Muscle layer of colon (tissue), 2 donors: ENCODE results near the gene RAB10.
"Not testable (repeated sequence)": the region's sequence is repeated elsewhere in the genome, so short reads cannot be mapped to it uniquely, and the experiment has no call there.

Experiments
- H3K27ac ChIP-seq: one replicate; pipeline ENCODE4 v1.7.0; 2013; ENCODE audit warnings: low read depth, mild to moderate bottlenecking, low read length, moderate library complexity
- H3K27me3 ChIP-seq, 2 donors: one replicate each; pipeline ENCODE4 v1.7.0; 2013; ENCODE audit warnings: low read length in 2 of 2, mild to moderate bottlenecking in 2 of 2; ENCODE audit not compliant: insufficient read depth in 2 of 2, control insufficient read depth in 1 of 2
- H3K36me3 ChIP-seq: one replicate; pipeline ENCODE4 v1.7.0; 2013; ENCODE audit warnings: mild to moderate bottlenecking, low read length; ENCODE audit not compliant: insufficient read depth
- H3K4me1 ChIP-seq: one replicate; pipeline ENCODE4 v1.7.0; 2013; ENCODE audit warnings: mild to moderate bottlenecking, low read length; ENCODE audit not compliant: insufficient read depth
- H3K4me3 ChIP-seq, 2 donors: one replicate each; pipeline ENCODE4 v1.7.0; 2013; ENCODE audit warnings: low read length in 2 of 2, low read depth in 1 of 2, mild to moderate bottlenecking in 1 of 2, moderate library complexity in 1 of 2
- H3K9ac ChIP-seq: one replicate; pipeline ENCODE4 v1.7.0; 2013; ENCODE audit warnings: low read length
- H3K9me3 ChIP-seq: one replicate; pipeline ENCODE4 v1.7.0; 2013; ENCODE audit warnings: mild to moderate bottlenecking, low read length
- donor health status: abdominal sarcoma.
- donor health status: Adenocarcinoma of cecum.

Gene RAB10

DNA sequence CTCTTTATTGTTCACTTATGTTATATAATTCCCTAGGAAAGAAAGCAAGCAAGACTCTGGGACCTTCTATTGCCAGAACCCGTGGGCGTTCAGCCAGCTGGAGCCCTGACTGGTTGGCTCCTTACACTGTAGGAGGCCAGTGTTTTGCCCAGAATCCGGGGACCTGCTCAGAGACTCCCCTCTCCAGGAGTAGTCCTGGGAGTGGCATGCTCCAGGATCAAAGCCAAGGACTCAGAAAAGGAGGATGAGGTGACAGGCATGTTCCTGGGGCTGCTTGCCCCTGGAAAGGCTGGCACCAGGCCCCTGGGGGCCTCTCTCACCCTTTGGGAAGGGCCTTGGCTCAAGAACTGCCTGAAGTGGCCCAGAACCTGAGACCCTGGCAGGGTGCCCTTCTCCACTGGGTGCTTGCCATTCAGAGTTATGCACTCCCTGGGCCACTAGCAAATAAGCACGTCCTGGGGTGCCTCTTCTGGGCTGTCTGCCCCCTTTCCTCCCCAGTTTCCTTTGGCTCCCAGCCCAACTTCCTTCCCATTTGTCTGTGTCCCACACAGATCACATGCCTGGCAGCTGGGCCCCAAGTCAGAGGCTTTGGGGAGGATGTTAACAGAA, 32.0 kb upstream of the RAB10 start:
- H3K27me3 ChIP-seq, result no peaks in the 10 kb centered on the region
- H3K36me3 ChIP-seq, result no peaks in the 10 kb centered on the region
- H3K9ac ChIP-seq, result peak overlapping the region; percentile 18
- H3K27ac ChIP-seq, result peak overlapping the region; percentile 6
- peak overlapping the region in 1 of 2 donors; percentile 25 for H3K4me3 ChIP-seq
- H3K9me3 ChIP-seq, result no peaks in the 10 kb centered on the region
- peaks cover 26% of the 10 kb centered on the region for H3K4me1 ChIP-seq

DNA sequence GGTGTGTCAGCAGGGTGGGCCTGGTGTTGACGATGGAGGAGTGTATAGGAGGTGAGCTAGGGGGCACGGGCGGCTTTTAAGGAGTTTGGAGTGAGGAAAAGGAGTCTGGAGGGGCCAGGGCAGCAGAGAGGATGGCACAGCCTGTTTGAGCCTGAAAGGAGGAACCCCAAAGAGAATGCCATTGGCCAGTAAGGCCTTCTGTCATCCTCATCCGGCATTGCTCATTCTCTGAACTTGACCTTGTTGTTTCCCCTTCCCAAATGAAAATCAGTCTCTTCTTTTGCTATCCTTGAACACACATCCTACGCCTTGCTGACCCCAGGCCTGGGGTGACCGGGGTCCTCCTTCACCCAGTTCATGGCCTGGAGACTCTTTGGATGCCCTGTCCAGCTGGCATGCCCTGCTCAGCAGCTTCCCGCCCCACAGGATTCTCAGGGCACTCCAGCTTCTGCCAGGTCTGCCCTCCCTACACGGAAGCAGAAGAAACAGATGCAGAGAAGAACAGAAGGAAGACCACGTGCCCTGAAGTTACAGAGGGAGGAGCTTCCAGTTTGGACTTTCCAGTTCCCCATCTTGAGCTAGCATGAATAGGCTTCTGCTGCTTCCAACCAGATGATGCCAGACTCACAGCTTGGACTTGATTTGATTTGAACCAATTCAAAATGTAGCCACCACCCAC, 31.1 kb upstream of the RAB10 start:
- H3K4me1 ChIP-seq, result peaks cover 26% of the 10 kb centered on the region
- H3K9ac ChIP-seq, result no peak overlapping the region
- H3K9me3 ChIP-seq, result no peaks in the 10 kb centered on the region
- no peaks in the 10 kb centered on the region for H3K36me3 ChIP-seq
- H3K4me3 ChIP-seq, result no peak overlapping the region
- no peaks in the 10 kb centered on the region for H3K27me3 ChIP-seq
- H3K27ac ChIP-seq, result no peak overlapping the region

GRCh38 chr2:26008095-26008494, 25.8 kb upstream of the RAB10 start:
- H3K4me3 ChIP-seq, result no peak overlapping the region
- H3K36me3 ChIP-seq, result no peaks in the 10 kb centered on the region
- H3K27ac ChIP-seq, result no peak overlapping the region
- no peak overlapping the region for H3K9ac ChIP-seq
- no peaks in the 10 kb centered on the region for H3K4me1 ChIP-seq
- no peaks in the 10 kb centered on the region for H3K27me3 ChIP-seq
- no peaks in the 10 kb centered on the region for H3K9me3 ChIP-seq

DNA sequence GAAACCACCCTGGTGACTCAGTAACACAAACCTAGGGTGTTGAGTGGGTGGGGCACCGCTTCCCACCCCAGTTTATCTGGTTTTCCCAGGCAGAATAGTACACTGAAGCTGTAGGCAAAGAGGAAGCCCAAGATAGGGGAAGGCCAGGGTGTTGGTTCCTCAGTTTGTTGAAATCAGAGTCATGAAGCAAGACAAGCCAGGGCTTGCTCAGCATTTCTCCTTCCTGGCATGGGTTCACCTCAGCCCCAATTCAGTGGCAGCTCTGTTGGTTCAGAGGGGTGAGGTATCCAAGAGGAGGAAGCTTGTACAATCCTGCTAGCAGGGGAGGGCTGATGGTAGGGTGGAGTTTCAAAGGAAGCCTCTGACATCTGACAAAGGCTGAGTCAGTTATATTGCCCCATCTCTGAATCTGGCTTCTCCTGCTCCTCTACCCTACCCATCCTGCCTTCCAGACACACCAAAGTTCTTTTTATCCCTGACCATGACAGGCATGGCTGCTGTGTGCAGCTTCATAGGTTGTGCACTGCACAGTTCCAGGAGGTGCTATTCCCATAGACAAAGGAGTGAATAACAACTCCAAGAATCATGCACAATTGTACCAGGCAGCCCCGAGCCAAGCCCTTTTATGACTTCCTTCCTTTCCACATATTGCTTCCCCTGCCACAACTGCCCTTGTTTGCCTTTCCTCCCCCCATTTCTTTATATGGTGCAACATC, 24.9 kb upstream of the RAB10 start:
- Histone ChIP-seq H3K27ac (no peak overlapping the region), H3K4me3 (no peak overlapping the region), H3K27me3 (no peaks in the 10 kb centered on the region), H3K9me3 (no peaks in the 10 kb centered on the region), H3K36me3 (no peaks in the 10 kb centered on the region), H3K4me1 (no peaks in the 10 kb centered on the region), H3K9ac (no peak overlapping the region)

GRCh38 chr2:26009567-26009963, 24.3 kb upstream of the RAB10 start:
- Histone ChIP-seq H3K27ac (no peak overlapping the region), H3K4me3 (no peak overlapping the region), H3K36me3 (no peaks in the 10 kb centered on the region), H3K9me3 (no peaks in the 10 kb centered on the region), H3K9ac (no peak overlapping the region), H3K27me3 (no peaks in the 10 kb centered on the region), H3K4me1 (no peaks in the 10 kb centered on the region)

GRCh38 chr2:26010943-26011342, 22.9 kb upstream of the RAB10 start:
- Histone ChIP-seq H3K4me3 (no peak overlapping the region), H3K27ac (no peak overlapping the region), H3K9me3 (no peaks in the 10 kb centered on the region), H3K27me3 (no peaks in the 10 kb centered on the region), H3K36me3 (no peaks in the 10 kb centered on the region), H3K9ac (no peak overlapping the region), H3K4me1 (no peaks in the 10 kb centered on the region)

DNA sequence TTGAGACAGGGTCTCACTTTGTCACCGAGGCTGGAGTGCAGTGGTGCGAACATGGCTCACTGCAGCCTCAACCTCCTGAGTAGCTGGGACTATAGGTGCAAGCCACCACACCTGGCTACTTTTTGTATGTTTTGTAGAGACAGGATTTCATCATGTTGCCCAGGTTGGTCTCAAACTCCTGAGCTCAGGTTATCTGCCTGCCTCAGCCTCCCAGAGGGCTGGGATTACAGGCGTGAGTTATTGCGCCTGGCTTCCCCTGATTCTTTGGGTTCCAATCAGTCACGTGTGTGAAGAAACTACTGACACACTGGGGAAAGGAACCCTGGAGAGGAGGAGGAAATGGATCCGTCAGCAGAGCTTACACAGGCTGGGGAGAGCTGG, 22.3 kb upstream of the RAB10 start:
- Histone ChIP-seq H3K4me3 (no peak overlapping the region), H3K27me3 (no peaks in the 10 kb centered on the region), H3K9ac (no peak overlapping the region), H3K27ac (no peak overlapping the region), H3K4me1 (no peaks in the 10 kb centered on the region), H3K9me3 (no peaks in the 10 kb centered on the region), H3K36me3 (no peaks in the 10 kb centered on the region)

GRCh38 chr2:26011990-26012856, 21.7 kb upstream of the RAB10 start:
- Histone ChIP-seq H3K36me3 (no peaks in the 10 kb centered on the region), H3K9ac (no peak overlapping the region), H3K27ac (no peak overlapping the region), H3K4me3 (no peak overlapping the region), H3K4me1 (no peaks in the 10 kb centered on the region), H3K9me3 (no peaks in the 10 kb centered on the region), H3K27me3 (no peaks in the 10 kb centered on the region)

DNA sequence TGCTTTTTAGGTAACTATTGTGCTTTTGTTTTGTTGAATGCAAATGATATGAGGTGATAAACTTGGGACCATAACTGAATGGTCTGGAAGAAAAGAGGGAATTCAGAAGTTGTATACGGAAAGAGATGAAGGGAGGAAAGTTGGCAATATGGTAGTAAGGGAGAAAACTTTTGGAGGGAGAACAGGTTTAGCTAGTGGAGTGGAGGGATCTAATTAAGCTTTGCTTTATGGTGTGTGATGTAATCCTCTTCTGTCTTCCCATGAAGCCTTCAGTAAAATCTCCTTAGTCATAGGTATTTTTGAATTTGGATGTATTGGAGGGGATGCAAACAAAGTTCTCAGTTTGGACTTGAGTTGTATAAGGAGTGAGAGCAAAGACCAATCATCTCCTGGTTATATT, 20.2 kb upstream of the RAB10 start:
- Histone ChIP-seq H3K9me3 (no peaks in the 10 kb centered on the region), H3K9ac (no peak overlapping the region), H3K27me3 (no peaks in the 10 kb centered on the region), H3K4me3 (no peak overlapping the region), H3K27ac (no peak overlapping the region), H3K4me1 (peaks cover 11% of the 10 kb centered on the region), H3K36me3 (no peaks in the 10 kb centered on the region)

GRCh38 chr2:26016012-26016705, 17.7 kb upstream of the RAB10 start:
- no peak overlapping the region for H3K27ac ChIP-seq
- no peaks in the 10 kb centered on the region for H3K27me3 ChIP-seq
- peaks cover 11% of the 10 kb centered on the region for H3K4me1 ChIP-seq
- H3K4me3 ChIP-seq, result no peak overlapping the region
- H3K9me3 ChIP-seq, result no peaks in the 10 kb centered on the region
- H3K36me3 ChIP-seq, result no peaks in the 10 kb centered on the region
- no peak overlapping the region for H3K9ac ChIP-seq

GRCh38 chr2:26016706-26017045, 17.2 kb upstream of the RAB10 start:
- not testable (repeated sequence) for H3K4me3 ChIP-seq, H3K27me3 ChIP-seq, H3K36me3 ChIP-seq, H3K9me3 ChIP-seq, H3K9ac ChIP-seq, H3K27ac ChIP-seq
- peaks cover 11% of the 10 kb centered on the region for H3K4me1 ChIP-seq
